Muscle of arm (tissue), 12 donors: Measurements from ENCODE around the gene OR10H2. TPM values are rescaled to one million over a fixed set of nuclear protein-coding genes. Genes with fewer than 3 reads are reported as not detected.
"Not testable (repeated sequence)": the region's sequence is repeated elsewhere in the genome, so short reads cannot be mapped to it uniquely, and the experiment has no call there.

Experiments
- DNase-seq: peaks from one replicate; pipeline ENCODE4 v3.0.0-alpha.2; 2013
- polyA plus RNA-seq, 12 donors: library from polyadenylated mRNA; unstranded; fragments of 120-200 nt; gene quantifications; one replicate each; pipeline ENCODE4 v1.2.1, GENCODE V29; 2013; ENCODE audit not compliant: insufficient read length in 12 of 12

Gene OR10H2
- polyA plus RNA-seq, 12 donors, result not detected

DNA sequence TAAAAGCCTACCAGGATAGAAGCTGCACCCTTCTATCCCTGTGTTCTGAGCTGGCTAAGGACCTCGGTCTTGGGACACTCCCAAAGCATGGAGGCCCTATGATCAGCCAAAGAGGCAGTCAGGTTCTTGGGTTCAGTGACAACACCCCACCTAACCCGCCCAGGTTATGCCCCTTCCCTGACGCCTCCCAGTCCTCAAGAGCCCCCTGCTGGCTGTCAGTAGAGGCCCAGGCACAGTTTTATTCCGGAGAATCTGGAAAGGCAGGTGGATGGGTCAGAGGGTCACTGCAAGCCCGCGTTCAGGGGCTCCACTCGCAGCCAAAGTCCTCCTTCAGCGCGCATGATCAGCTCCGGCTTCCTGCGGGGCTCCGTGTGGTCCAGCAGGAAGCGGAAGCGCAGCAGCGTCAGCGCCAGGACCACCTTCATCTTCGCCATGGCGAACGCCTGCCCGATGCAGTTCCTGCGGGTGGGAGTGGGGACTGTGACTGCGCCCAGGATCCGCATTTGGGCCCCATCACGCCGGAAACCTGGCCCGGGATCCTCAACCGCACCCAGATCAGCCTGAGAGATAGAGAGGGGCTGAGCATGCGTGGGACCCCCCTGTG is 32.2 kb downstream of the OR10H2 start:
- DNase-seq, result no peak

DNA sequence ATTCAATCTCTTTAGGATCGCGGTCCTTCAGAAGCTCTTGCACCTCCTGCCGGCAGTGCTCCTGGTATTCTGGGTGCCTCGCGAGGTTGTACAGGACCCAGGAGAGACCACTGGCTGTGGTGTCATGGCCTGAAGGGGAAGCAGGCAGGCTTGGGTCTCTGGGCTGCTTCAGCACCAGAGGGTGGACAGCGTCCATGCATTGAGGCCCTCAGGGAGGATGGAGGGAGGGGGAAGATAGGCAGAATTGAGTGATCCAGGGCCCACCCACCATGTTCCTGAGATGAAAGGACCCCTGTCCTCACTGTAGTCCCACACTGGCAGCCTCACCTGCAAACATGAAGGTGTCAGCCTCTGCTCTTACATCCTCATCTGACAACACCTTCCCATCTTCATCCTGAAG is 41.8 kb downstream of the OR10H2 start:
- peak; percentile 6 for DNase-seq

DNA sequence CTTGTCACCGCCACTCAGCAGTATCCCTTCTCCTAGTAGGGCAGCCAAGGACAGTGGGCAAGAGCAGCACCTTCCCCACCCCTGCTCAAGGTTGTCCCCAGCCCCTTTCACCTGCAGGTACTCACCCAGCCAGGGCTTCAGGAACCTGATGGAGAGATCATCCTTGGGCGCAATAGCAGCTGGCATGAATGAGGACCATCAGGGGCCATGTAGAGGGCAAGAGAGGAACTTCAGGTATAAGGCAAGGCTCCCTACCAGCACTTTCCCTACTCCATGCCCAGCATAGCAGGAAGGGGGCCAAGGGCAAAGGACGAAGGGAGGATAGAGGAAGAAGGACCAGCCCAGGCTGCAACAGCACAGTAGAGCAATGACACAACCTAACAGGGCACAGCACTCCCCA is 46.3 kb downstream of the OR10H2 start:
- not testable (repeated sequence) for DNase-seq

DNA sequence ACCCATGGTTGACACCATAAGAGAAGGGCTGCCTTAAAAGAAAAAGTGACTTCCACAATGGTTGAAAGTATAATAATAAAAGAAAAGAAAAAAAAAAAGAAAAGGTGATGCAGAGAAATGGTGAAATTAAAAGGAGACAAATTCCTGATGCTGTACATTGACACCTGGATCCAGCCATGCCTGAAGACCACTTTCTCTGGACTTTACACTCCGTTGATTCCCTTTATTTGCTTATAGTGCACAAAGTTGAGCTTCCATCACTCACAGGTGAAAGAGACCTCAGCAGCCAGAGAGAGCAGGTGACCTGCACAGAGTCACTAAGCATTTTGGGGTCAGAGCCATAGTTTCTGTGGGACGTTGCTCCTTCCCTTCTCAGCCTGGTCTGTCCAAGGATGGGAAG is 47.4 kb downstream of the OR10H2 start:
- DNase-seq, result no peak

DNA sequence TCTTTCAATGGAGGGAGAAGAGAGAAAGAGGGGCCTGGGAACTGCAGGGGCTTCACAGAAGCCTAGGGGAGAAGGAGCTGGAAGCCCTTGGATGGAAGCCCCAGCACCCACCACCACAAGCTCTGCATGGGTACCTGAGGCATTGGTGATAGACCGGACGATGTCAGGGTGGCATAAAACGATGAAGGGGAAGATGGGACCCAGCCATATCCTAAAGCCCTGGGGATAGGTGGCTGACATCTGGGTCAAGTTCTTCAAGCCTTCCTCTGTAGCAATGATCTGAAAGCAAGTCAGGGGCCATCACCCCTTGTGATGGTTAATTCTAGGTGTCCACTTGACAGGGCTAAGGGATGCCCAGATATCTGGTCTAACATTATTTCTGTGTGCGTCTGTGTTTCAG is 48.4 kb downstream of the OR10H2 start:
- DNase-seq, result no peak

DNA sequence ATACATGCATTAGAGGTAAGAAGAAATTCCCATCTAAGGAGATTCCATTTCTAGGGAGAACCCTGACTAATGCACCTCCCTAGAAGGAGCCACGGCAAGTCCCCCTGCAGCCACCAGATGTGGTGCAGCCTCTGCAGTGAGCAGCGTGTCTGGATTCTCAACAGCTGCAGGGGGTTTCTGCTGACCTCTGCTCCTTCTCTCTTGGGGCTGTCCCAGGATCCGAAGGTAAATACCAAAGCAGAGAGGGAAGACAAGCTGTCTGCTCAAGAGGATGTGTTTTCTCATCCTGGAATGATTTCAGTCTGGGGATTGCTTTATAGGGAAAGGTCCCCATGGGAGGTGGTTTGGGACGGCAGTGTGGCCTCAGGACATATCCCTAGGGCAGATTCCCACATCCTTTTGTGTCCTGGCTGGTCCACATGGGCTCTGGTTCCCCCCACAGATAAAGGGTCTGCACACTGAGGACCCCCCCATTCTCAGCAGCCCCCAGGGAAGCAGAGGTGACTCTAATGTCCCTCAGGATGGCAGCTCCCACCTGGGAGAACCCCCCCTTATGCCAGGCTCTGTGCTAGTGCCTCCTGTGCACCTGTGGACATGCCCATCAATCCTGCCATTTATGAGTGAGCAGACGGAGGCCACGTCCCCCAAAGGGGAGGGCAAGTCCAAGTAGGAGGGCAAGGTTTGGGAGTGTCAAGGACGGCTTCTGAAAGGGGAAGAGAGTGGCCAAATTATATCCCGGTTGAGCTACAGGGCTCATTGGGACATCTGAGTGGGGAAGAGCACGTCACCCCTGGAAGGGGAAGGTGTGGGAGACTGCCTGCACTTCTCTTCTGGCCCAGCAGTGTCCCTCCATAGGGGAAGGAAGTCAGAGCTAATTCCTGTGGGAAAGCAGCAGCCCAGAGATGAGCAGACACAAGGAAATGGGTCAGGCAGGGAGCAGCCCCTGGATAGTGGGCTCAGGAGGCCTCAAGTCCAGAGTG is 49.5 kb downstream of the OR10H2 start:
- DNase-seq, result no peak

Other genes starting within 250 kb of the OR10H2 start
- gene PGLYRP2, start 248.5 kb upstream of the OR10H2 start, polyA plus RNA-seq, result under 1 TPM in 1 of 12 donors, not detected in 11; 0.26 TPM
- gene CYP4F22, start 219.5 kb upstream of the OR10H2 start, polyA plus RNA-seq, result 1 to 10 TPM in 2 of 12 donors, under 1 TPM in 1, not detected in 9; 0.32 to 1.8 (median 1.5) TPM
- gene CYP4F8, start 112.8 kb upstream of the OR10H2 start, polyA plus RNA-seq, result under 1 TPM in 1 of 12 donors, not detected in 11; 0.06 TPM
- gene CYP4F3, start 87.1 kb upstream of the OR10H2 start, polyA plus RNA-seq, result 1 to 10 TPM in 1 of 12 donors, under 1 TPM in 8, not detected in 3; 0.08 to 1.2 (median 0.20) TPM
- gene CYP4F12, start 54.9 kb upstream of the OR10H2 start, polyA plus RNA-seq, result 1 to 10 TPM in 4 of 12 donors, under 1 TPM in 7, not detected in 1; 0.20 to 9.4 (median 0.73) TPM
- gene OR10H3, start 10.0 kb downstream of the OR10H2 start, polyA plus RNA-seq, result not detected
- gene OR10H5, start 59.6 kb downstream of the OR10H2 start, polyA plus RNA-seq, result under 1 TPM in 10 of 12 donors, not detected in 2; 0.04 to 0.09 (median 0.05) TPM
- gene OR10H1, start 87.6 kb downstream of the OR10H2 start, polyA plus RNA-seq, result under 1 TPM in 1 of 12 donors, not detected in 11; 0.04 TPM
- under 1 TPM in 1 of 12 donors, not detected in 11; 0.26 TPM for gene CYP4F2, start 170.1 kb downstream of the OR10H2 start, polyA plus RNA-seq
- gene CYP4F11, start 206.5 kb downstream of the OR10H2 start, polyA plus RNA-seq, result under 1 TPM in 2 of 12 donors, not detected in 10; 0.15 to 0.33 TPM
- not detected for gene OR10H4, start 221.0 kb downstream of the OR10H2 start, polyA plus RNA-seq